Stomach smooth muscle (tissue), 2 donors: ENCODE data around the gene APH1B.
"Not testable (repeated sequence)": the region's sequence is repeated elsewhere in the genome, so short reads cannot be mapped to it uniquely, and the experiment has no call there.

Source experiments
- H3K27ac ChIP-seq: one replicate; pipeline ENCODE4 v1.7.0; 2013; ENCODE audit warnings: mild to moderate bottlenecking, low read length, inconsistent platforms
- H3K27me3 ChIP-seq, 2 donors: one replicate each; pipeline ENCODE4 v1.7.0; 2013; ENCODE audit warnings: low read length in 2 of 2; ENCODE audit not compliant: insufficient read depth in 2 of 2, control insufficient read depth in 1 of 2
- H3K36me3 ChIP-seq, 2 donors: one replicate each; pipeline ENCODE4 v1.7.0; 2013; ENCODE audit warnings: low read length in 2 of 2; ENCODE audit not compliant: control insufficient read depth in 2 of 2, insufficient read depth in 2 of 2
- H3K4me1 ChIP-seq: one replicate; pipeline ENCODE4 v1.7.0; 2013; ENCODE audit warnings: low read length; ENCODE audit not compliant: control insufficient read depth, insufficient read depth
- H3K4me3 ChIP-seq, 2 donors: one replicate each; pipeline ENCODE4 v1.7.0; 2013; ENCODE audit warnings: low read length in 2 of 2
- H3K9ac ChIP-seq, 2 donors: one replicate each; pipeline ENCODE4 v1.7.0; 2013; ENCODE audit warnings: low read length in 2 of 2, mild to moderate bottlenecking in 1 of 2
- H3K9me3 ChIP-seq, 2 donors: one replicate each; pipeline ENCODE4 v1.7.0; 2013; ENCODE audit warnings: low read length in 2 of 2; ENCODE audit not compliant: control insufficient read depth in 2 of 2
- donor health status: healthy.
- donor health status: Pancreatic carcinoma.

APH1B gene

GRCh38 chr15:63340353-63340752 is 62.9 kb downstream of the APH1B start:
- Histone ChIP-seq H3K27ac (no peak overlapping the region), H3K36me3 (no peaks in the 10 kb centered on the region), H3K9ac (no peak overlapping the region), H3K4me3 (no peak overlapping the region), H3K4me1 (no peaks in the 10 kb centered on the region), H3K27me3 (peaks cover 0 to 2% of the 10 kb centered on the region in 2 donors), H3K9me3 (no peaks in the 10 kb centered on the region)

- no peak overlapping the region for H3K4me3 ChIP-seq
- H3K27me3 ChIP-seq, result peaks cover 0 to 2% of the 10 kb centered on the region in 2 donors
- no peaks in the 10 kb centered on the region for H3K36me3 ChIP-seq
- no peaks in the 10 kb centered on the region for H3K4me1 ChIP-seq
- no peaks in the 10 kb centered on the region for H3K9me3 ChIP-seq
- no peak overlapping the region for H3K9ac ChIP-seq
- H3K27ac ChIP-seq, result no peak overlapping the region
Measured at GRCh38 chr15:63340878-63341277, 63.5 kb downstream of the APH1B start.

- Histone ChIP-seq H3K4me3 (no peak overlapping the region), H3K4me1 (no peaks in the 10 kb centered on the region), H3K36me3 (no peaks in the 10 kb centered on the region), H3K27me3 (peaks cover 0 to 2% of the 10 kb centered on the region in 2 donors), H3K9ac (no peak overlapping the region), H3K27ac (no peak overlapping the region), H3K9me3 (no peaks in the 10 kb centered on the region)
Measured at GRCh38 chr15:63341898-63342297, 64.5 kb downstream of the APH1B start.

GRCh38 chr15:63342996-63343562 is 65.7 kb downstream of the APH1B start:
- H3K27me3 ChIP-seq, H3K4me3 ChIP-seq, H3K27ac ChIP-seq, H3K9me3 ChIP-seq, H3K9ac ChIP-seq, H3K4me1 ChIP-seq, H3K36me3 ChIP-seq: not testable (repeated sequence)

GRCh38 chr15:63344731-63345390 is 67.5 kb downstream of the APH1B start:
- no peaks in the 10 kb centered on the region for H3K27me3 ChIP-seq
- peaks cover 7% of the 10 kb centered on the region for H3K4me1 ChIP-seq
- H3K9me3 ChIP-seq, result no peaks in the 10 kb centered on the region
- H3K9ac ChIP-seq, result no peak overlapping the region
- H3K27ac ChIP-seq, result no peak overlapping the region
- H3K4me3 ChIP-seq, result no peak overlapping the region
- no peaks in the 10 kb centered on the region for H3K36me3 ChIP-seq

GRCh38 chr15:63345391-63345752 is 68.0 kb downstream of the APH1B start:
- no peak overlapping the region for H3K4me3 ChIP-seq
- no peaks in the 10 kb centered on the region for H3K9me3 ChIP-seq
- H3K36me3 ChIP-seq, result no peaks in the 10 kb centered on the region
- H3K27me3 ChIP-seq, result no peaks in the 10 kb centered on the region
- H3K27ac ChIP-seq, result no peak overlapping the region
- H3K9ac ChIP-seq, result no peak overlapping the region
- H3K4me1 ChIP-seq, result peaks cover 12% of the 10 kb centered on the region

- Histone ChIP-seq H3K36me3 (no peaks in the 10 kb centered on the region), H3K27ac (no peak overlapping the region), H3K27me3 (no peaks in the 10 kb centered on the region), H3K4me1 (peaks cover 12% of the 10 kb centered on the region), H3K4me3 (no peak overlapping the region), H3K9ac (no peak overlapping the region), H3K9me3 (no peaks in the 10 kb centered on the region)
Measured at GRCh38 chr15:63347074-63347857, 69.9 kb downstream of the APH1B start.

- H3K9me3 ChIP-seq, result no peaks in the 10 kb centered on the region
- H3K27me3 ChIP-seq, result no peaks in the 10 kb centered on the region
- H3K36me3 ChIP-seq, result no peaks in the 10 kb centered on the region
- peaks cover 12% of the 10 kb centered on the region for H3K4me1 ChIP-seq
- H3K27ac ChIP-seq, result no peak overlapping the region
- no peak overlapping the region for H3K4me3 ChIP-seq
- H3K9ac ChIP-seq, result no peak overlapping the region
Measured at GRCh38 chr15:63348392-63348791, 71.0 kb downstream of the APH1B start.

- H3K4me1 ChIP-seq, result peaks cover 12% of the 10 kb centered on the region
- no peak overlapping the region for H3K27ac ChIP-seq
- H3K9me3 ChIP-seq, result no peaks in the 10 kb centered on the region
Measured at GRCh38 chr15:63349156-63349555, 71.8 kb downstream of the APH1B start.

GRCh38 chr15:63349621-63350020 is 72.2 kb downstream of the APH1B start:
- H3K27ac ChIP-seq, result no peak overlapping the region
- no peak overlapping the region for H3K9ac ChIP-seq
- H3K4me1 ChIP-seq, result peaks cover 12% of the 10 kb centered on the region
- no peak overlapping the region for H3K4me3 ChIP-seq
- no peaks in the 10 kb centered on the region for H3K9me3 ChIP-seq
- H3K36me3 ChIP-seq, result no peaks in the 10 kb centered on the region
- no peaks in the 10 kb centered on the region for H3K27me3 ChIP-seq

More at GRCh38 chr15:63349156-63349555, 71.8 kb downstream of the APH1B start:
- Histone ChIP-seq H3K4me3 (no peak overlapping the region), H3K9ac (no peak overlapping the region), H3K27me3 (no peaks in the 10 kb centered on the region), H3K36me3 (no peaks in the 10 kb centered on the region)

GRCh38 chr15:63350178-63350621 is 72.8 kb downstream of the APH1B start:
- Histone ChIP-seq H3K36me3 (no peaks in the 10 kb centered on the region), H3K4me3 (no peak overlapping the region), H3K27me3 (no peaks in the 10 kb centered on the region), H3K4me1 (peaks cover 12% of the 10 kb centered on the region), H3K27ac (no peak overlapping the region), H3K9me3 (no peaks in the 10 kb centered on the region), H3K9ac (no peak overlapping the region)
